HG03342 (cell line): ENCODE results near the gene PABPN1.
A peak's percentile ranks its signal among the peaks of the same experiment; 100 is the strongest.
"Not testable (repeated sequence)": the region's sequence is repeated elsewhere in the genome, so short reads cannot be mapped to it uniquely, and the experiment has no call there.

ENCODE experiments used
- ATAC-seq: cut with Tn5 transposase; IDR thresholded peaks from one replicate; pipeline ENCODE4 v1.9.1; 2021; ENCODE audit warnings: mild to moderate bottlenecking, moderate library complexity; ENCODE audit not compliant: unreplicated experiment

Gene PABPN1

GRCh38 chr14:23301288-23301968 is 19.8 kb upstream of the PABPN1 start:
- peak; percentile 81 for ATAC-seq

- no peak for ATAC-seq
These were observed 19.3 kb upstream of the PABPN1 start for GRCh38 chr14:23301969-23302289.

- ATAC-seq, result peak; percentile 25
These were observed 18.7 kb upstream of the PABPN1 start, which contains the start of gene PPP1R3E for GRCh38 chr14:23302290-23303225. PPP1R3E (minus strand) TSS chr14:23302859; CDS start chr14:23302576, 283 bp downstream.

- no peak for ATAC-seq
These were observed 14.7 kb upstream of the PABPN1 start, which contains the start of gene BCL2L2 for GRCh38 chr14:23306412-23307145. BCL2L2 (plus strand) TSS chr14:23306833; CDS start chr14:23307768, 935 bp downstream.

- ATAC-seq, result no peak
These were observed 14.1 kb upstream of the PABPN1 start for GRCh38 chr14:23307146-23307530.

- no peak for ATAC-seq
These were observed 13.3 kb upstream of the PABPN1 start for GRCh38 chr14:23307687-23308644.

GRCh38 chr14:23308721-23309445 is 12.4 kb upstream of the PABPN1 start:
- no peak for ATAC-seq

GRCh38 chr14:23310546-23310945 is 10.7 kb upstream of the PABPN1 start:
- ATAC-seq, result no peak

GRCh38 chr14:23316300-23316699 is 5.0 kb upstream of the PABPN1 start:
- no peak for ATAC-seq

- ATAC-seq, result no peak
These were observed 1.3 kb upstream of the PABPN1 start for GRCh38 chr14:23319746-23320583.

GRCh38 chr14:23321572-23322547 is 603 bp downstream of the PABPN1 start:
- ATAC-seq, result peak; percentile 1

- ATAC-seq, result no peak
These were observed 1.6 kb downstream of the PABPN1 start for GRCh38 chr14:23322568-23323517.

- ATAC-seq, result no peak
These were observed 2.7 kb downstream of the PABPN1 start for GRCh38 chr14:23323838-23324454.

- no peak for ATAC-seq
These were observed 3.2 kb downstream of the PABPN1 start for GRCh38 chr14:23324455-23324846.

- no peak for ATAC-seq
These were observed 3.7 kb downstream of the PABPN1 start for GRCh38 chr14:23324993-23325392.

- not testable (repeated sequence) for ATAC-seq
These were observed 4.5 kb downstream of the PABPN1 start for GRCh38 chr14:23325746-23326145.
